ENCODE data around the gene BOK.

DNA sequence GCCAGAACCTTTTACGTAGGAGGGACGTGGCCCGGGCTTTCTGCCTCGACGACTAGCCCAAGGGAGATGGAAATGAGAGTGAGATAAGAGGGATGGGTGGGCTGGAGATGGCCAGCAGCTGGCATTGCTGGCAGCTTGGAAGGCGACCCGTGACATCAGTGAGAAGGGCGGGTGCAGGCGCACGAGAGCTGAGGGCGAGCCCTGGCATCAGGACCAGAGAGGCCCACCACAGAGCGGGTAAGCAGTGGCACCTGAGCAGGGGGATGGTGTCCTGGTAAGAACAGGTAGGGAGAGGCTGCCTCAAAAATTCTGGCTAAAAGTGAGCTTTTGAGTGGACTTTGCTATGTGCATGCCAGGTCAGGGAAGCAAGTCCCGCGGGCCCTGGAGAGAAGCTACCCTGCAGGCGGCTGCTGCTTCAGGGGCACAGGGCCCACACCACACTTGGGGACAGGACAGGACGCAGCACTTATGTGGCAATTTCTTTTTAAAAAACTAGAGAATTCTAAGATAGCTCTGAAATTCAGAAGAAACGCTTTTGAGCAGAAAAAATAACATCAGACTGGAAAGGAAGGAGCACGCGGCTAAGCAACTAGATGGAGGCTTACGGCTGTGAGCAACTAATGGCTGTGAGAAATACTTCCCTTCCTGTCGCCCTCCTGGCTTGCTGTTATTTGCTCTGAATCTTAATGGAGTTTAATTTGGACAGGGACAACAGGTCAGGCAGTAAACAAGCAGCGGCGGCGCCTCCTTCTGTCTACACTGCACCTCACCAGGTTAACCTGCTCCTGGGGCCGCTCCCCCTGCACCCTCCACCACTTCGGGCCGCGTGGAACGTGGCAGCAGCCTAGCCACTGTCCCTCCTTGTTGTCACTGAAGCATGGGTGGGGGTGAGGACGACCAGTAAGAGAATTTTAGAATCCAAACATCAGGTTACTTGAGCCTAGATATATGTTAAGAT, 57.9 kb downstream of the BOK start:
- TF ChIP-seq, protein P1, sequence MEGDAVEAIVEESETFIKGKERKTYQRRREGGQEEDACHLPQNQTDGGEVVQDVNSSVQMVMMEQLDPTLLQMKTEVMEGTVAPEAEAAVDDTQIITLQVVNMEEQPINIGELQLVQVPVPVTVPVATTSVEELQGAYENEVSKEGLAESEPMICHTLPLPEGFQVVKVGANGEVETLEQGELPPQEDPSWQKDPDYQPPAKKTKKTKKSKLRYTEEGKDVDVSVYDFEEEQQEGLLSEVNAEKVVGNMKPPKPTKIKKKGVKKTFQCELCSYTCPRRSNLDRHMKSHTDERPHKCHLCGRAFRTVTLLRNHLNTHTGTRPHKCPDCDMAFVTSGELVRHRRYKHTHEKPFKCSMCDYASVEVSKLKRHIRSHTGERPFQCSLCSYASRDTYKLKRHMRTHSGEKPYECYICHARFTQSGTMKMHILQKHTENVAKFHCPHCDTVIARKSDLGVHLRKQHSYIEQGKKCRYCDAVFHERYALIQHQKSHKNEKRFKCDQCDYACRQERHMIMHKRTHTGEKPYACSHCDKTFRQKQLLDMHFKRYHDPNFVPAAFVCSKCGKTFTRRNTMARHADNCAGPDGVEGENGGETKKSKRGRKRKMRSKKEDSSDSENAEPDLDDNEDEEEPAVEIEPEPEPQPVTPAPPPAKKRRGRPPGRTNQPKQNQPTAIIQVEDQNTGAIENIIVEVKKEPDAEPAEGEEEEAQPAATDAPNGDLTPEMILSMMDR (IDR thresholded peaks at IDR 0.05): no peak
- TF ChIP-seq POLR2A (IDR thresholded peaks at IDR 0.05): no peak
- TF ChIP-seq EP300 (IDR thresholded peaks at IDR 0.05): no peak

All from tibial nerve (tissue), 4 donors.